Body of pancreas (tissue), 4 donors: ENCODE results near the gene MCF2L2. TPM values are rescaled to one million over a fixed set of nuclear protein-coding genes. Genes with fewer than 3 reads are reported as not detected.

Experiments
- ATAC-seq: fragments of 150-250 bp; one replicate; pipeline ENCODE4 v1.9.1; 2016
- DNase-seq, 4 donors: peaks; one replicate each; pipeline ENCODE4 v3.0.0-alpha.2; 2019
- H3K27ac ChIP-seq, 4 donors: fragments of 200-600 bp; sonication (generic); 1 replicate in 3 of 4; 2 replicates in 1 of 4; pipeline versions ENCODE4 v1.5.1 to v1.6.1; 2016 to 2019; ENCODE audit warnings: mild to moderate bottlenecking in 1 of 4, mixed read lengths in 1 of 4, moderate library complexity in 1 of 4
- H3K27me3 ChIP-seq, 2 donors: fragments of 200-600 bp; sonication (generic); one replicate each; pipeline ENCODE4 v1.6.0; 2016; ENCODE audit warnings: mild to moderate bottlenecking in 1 of 2
- H3K36me3 ChIP-seq, 2 donors: fragments of 200-600 bp; sonication (generic); replicated peaks in 1 of 2; 2 replicates each; pipeline ENCODE4 v1.5.1; 2016; ENCODE audit warnings: low read depth in 2 of 2; ENCODE audit not compliant: insufficient read depth in 1 of 2
- H3K4me1 ChIP-seq: fragments of 200-600 bp; sonication (generic); one replicate; pipeline ENCODE4 v1.6.0; 2016
- H3K4me3 ChIP-seq, 2 donors: fragments of 200-600 bp; sonication (generic); 1 replicate in 1 of 2; 2 replicates in 1 of 2; pipeline ENCODE4 v1.5.1; 2016 to 2019
- H3K9me3 ChIP-seq, 3 donors: fragments of 200-600 bp; sonication (generic); 1 replicate in 2 of 3; 2 replicates in 1 of 3; pipeline ENCODE4 v1.5.1; 2016
- CTCF ChIP-seq, 7 experiments: fragments of 450-650 bp in 4 of 7; fragments of 200-600 bp in 3 of 7; sonication (generic) in 3 of 7; IDR thresholded peaks; one replicate each; pipeline ENCODE4 v1.5.1; 2016 to 2019; ENCODE audit warnings: antibody characterized with exemption in 7 of 7
- POLR2A ChIP-seq, 3 donors: fragments of 450-650 bp; IDR thresholded peaks; one replicate each; pipeline ENCODE4 v1.6.1; 2016; ENCODE audit warnings: antibody characterized with exemption in 3 of 3, mild to moderate bottlenecking in 2 of 3
- WGBS, 2 donors: methylation state at CpG; one replicate each; pipeline ENCODE4 v1.1.5; 2017; 5-methylcytosine and 5-hydroxymethylcytosine counted together
- intact Hi-C: fragments of 100-400 bp; cut with DNase I; formaldehyde crosslinking; loops from one replicate; pipeline ENCODE4 v1.15.1; 2023
- total RNA-seq, 2 donors: library from RNA; depleted of rRNA; stranded (reverse); fragments of >200 nt; gene quantifications; one replicate each; pipeline ENCODE4 v1.1.0, GENCODE V29; 2016

MCF2L2 gene
- total RNA-seq, 2 donors from 2014 or later, result 0.26 TPM; not detected in 1

- no peak for TF ChIP-seq CTCF (IDR thresholded peaks at IDR 0.05)
- TF ChIP-seq POLR2A (IDR thresholded peaks at IDR 0.05), result no peak
- ATAC-seq (no peak), DNase-seq (no peak)
- H3K4me1 ChIP-seq, result peaks cover 7% of the 10 kb centered on the region
- H3K9me3 ChIP-seq, result no peaks in the 10 kb centered on the region
- intact Hi-C loops, result loop anchor here (10.0 kb wide), 1 partner anchor 267 kb away; no protein-coding TSS in a partner anchor
- no peaks in the 10 kb centered on the region for H3K36me3 ChIP-seq
- H3K4me3 ChIP-seq, result no peak overlapping the region
- peak overlapping the region in 1 of 4 donors; percentile 15 for H3K27ac ChIP-seq
- 31 to 73% methylated on average over 1 of the region's 1 CpG for WGBS, 2 donors
- H3K27me3 ChIP-seq, result no peaks in the 10 kb centered on the region
Observed at GRCh38 chr3:183381673-183382072, 46.7 kb downstream of the MCF2L2 start.

- Histone ChIP-seq H3K27ac (peak overlapping the region in 1 of 4 donors; percentile 15), H3K4me1 (peaks cover 7% of the 10 kb centered on the region), H3K27me3 (no peaks in the 10 kb centered on the region), H3K4me3 (no peak overlapping the region), H3K36me3 (no peaks in the 10 kb centered on the region), H3K9me3 (no peaks in the 10 kb centered on the region)
- DNase-seq (peak in 1 of 4 donors; percentile 28), ATAC-seq (no peak)
- TF ChIP-seq CTCF (IDR thresholded peaks at IDR 0.05) (no peak), POLR2A (IDR thresholded peaks at IDR 0.05) (no peak)
- intact Hi-C loops, result loop anchor here (10.0 kb wide), 1 partner anchor 266 kb away; no protein-coding TSS in a partner anchor
- WGBS, 2 donors, result 58 to 68% methylated on average over 4 of the region's 4 CpGs
Observed at GRCh38 chr3:183381179-183381578, 47.2 kb downstream of the MCF2L2 start.

- intact Hi-C loops, result no loop called here
- no peak overlapping the region for H3K4me3 ChIP-seq
- H3K27me3 ChIP-seq, result no peaks in the 10 kb centered on the region
- TF ChIP-seq POLR2A (IDR thresholded peaks at IDR 0.05) (no peak), CTCF (IDR thresholded peaks at IDR 0.05) (no peak)
- H3K4me1 ChIP-seq, result no peaks in the 10 kb centered on the region
- 56 to 69% methylated on average over 3 of the region's 3 CpGs for WGBS, 2 donors
- ATAC-seq (no peak), DNase-seq (no peak)
- H3K9me3 ChIP-seq, result no peaks in the 10 kb centered on the region
- no peaks in the 10 kb centered on the region for H3K36me3 ChIP-seq
- H3K27ac ChIP-seq, result no peak overlapping the region
Observed at GRCh38 chr3:183378951-183379350, 49.5 kb downstream of the MCF2L2 start.

GRCh38 chr3:183378545-183378944 is 49.9 kb downstream of the MCF2L2 start:
- intact Hi-C loops, result no loop called here
- H3K27ac ChIP-seq, result no peak overlapping the region
- WGBS, 2 donors, result 91 to 97% methylated on average over 12 of the region's 12 CpGs

More at GRCh38 chr3:183378545-183378944, 49.9 kb downstream of the MCF2L2 start:
- no peak overlapping the region for H3K4me3 ChIP-seq
- no peaks in the 10 kb centered on the region for H3K36me3 ChIP-seq
- H3K4me1 ChIP-seq, result no peaks in the 10 kb centered on the region
- ATAC-seq, result no peak
- H3K9me3 ChIP-seq, result no peaks in the 10 kb centered on the region
- DNase-seq, result no peak
- H3K27me3 ChIP-seq, result no peaks in the 10 kb centered on the region
- TF ChIP-seq CTCF (IDR thresholded peaks at IDR 0.05), result no peak
- no peak for TF ChIP-seq POLR2A (IDR thresholded peaks at IDR 0.05)
